Esophagus (tissue), 2 donors: ENCODE data around the gene E2F6. TPM values are rescaled to one million over a fixed set of nuclear protein-coding genes. Genes with fewer than 3 reads are reported as not detected.

Source experiments
- polyA plus RNA-seq, 2 donors: library from polyadenylated mRNA; stranded (reverse); fragments of 200-250 nt; gene quantifications; one replicate each; pipeline ENCODE4 v1.2.3, GENCODE V29; 2013
- donor health status: healthy with polysubstance abuse.
- donor health status: Bipolar disorder and iron deficiency.

E2F6 gene
- polyA plus RNA-seq, 2 donors = 4.2 to 4.9 TPM

Other genes with a start within 250 kb of the E2F6 start
- 1 to 10 TPM; 3.4 to 5.4 TPM for gene ROCK2, start 121.5 kb downstream of the E2F6 start, polyA plus RNA-seq
- under 1 TPM; 0.15 to 0.16 TPM for gene GREB1, start 67.9 kb upstream of the E2F6 start, polyA plus RNA-seq
- not detected for gene NTSR2, start 204.0 kb upstream of the E2F6 start, polyA plus RNA-seq